B cell (primary cell): ENCODE results near the gene NR5A1. TPM values are rescaled to one million over a fixed set of nuclear protein-coding genes. Genes with fewer than 3 reads are reported as not detected.

Experiments
- ATAC-seq: fragments of 200-7000 bp; cut with Tn5 transposase; one replicate; pipeline ENCODE4 v1.10.0; 2021; ENCODE audit warnings: low read depth, mild to moderate bottlenecking, moderate number of reproducible peaks, moderate library complexity
- CTCF ChIA-PET: fragments of 350-600 bp; sonication (Branson Sonifier 250); formaldehyde crosslinking; loops from one replicate; lab custom pipeline; 2021; ENCODE audit warnings: antibody characterized with exemption, inconsistent platforms; lab: Charles Lee
- POLR2A ChIA-PET: fragments of 350-600 bp; sonication (Branson Sonifier 250); formaldehyde crosslinking; loops from one replicate; lab custom pipeline; 2021; ENCODE audit warnings: antibody characterized with exemption; lab: Charles Lee
- DNase-seq: peaks from one replicate; pipeline ENCODE4 v3.0.0; 2013
- H2AFZ ChIP-seq: 2 replicates; pipeline ENCODE4 v1.6.1; 2012; ENCODE audit warnings: mild to moderate bottlenecking, low read depth, low read length; ENCODE audit not compliant: insufficient read depth, poor library complexity, severe bottlenecking
- H3K27ac ChIP-seq, 2 donors: 1 replicate in 1 of 2; 2 replicates in 1 of 2; pipeline ENCODE4 v1.5.1; 2012 to 2013; ENCODE audit warnings: low read length in 2 of 2, mild to moderate bottlenecking in 2 of 2, moderate library complexity in 1 of 2
- H3K27me3 ChIP-seq, 4 experiments: fragments of 200-600 bp in 1 of 4; sonication (generic) in 1 of 4; replicated peaks in 1 of 4; 1 replicate in 2 of 4; 2 replicates in 2 of 4; pipeline versions ENCODE4 v1.6.1 to v1.7.0; 2013 to 2016; ENCODE audit warnings: low read length in 3 of 4, mild to moderate bottlenecking in 2 of 4, mixed read lengths in 1 of 4, moderate library complexity in 1 of 4; ENCODE audit not compliant: insufficient read depth in 4 of 4, control insufficient read depth in 3 of 4; ENCODE audit errors: control extremely low read depth in 1 of 4
- H3K36me3 ChIP-seq, 2 experiments: replicated peaks in 1 of 2; 1 replicate in 1 of 2; 2 replicates in 1 of 2; pipeline versions ENCODE4 v1.6.1 to v1.7.1; 2013; ENCODE audit warnings: low read length in 1 of 2; ENCODE audit not compliant: insufficient read depth in 2 of 2, control insufficient read depth in 1 of 2; ENCODE audit errors: control extremely low read depth in 1 of 2, extremely low read depth in 1 of 2
- H3K4me1 ChIP-seq, 2 donors: fragments of 200-600 bp in 1 of 2; sonication (generic) in 1 of 2; 1 replicate in 1 of 2; 2 replicates in 1 of 2; pipeline versions ENCODE4 v1.5.1 to v1.6.1; 2013 to 2017; ENCODE audit warnings: low read length in 2 of 2; ENCODE audit not compliant: control insufficient read depth in 2 of 2, insufficient read depth in 2 of 2
- H3K4me2 ChIP-seq: replicated peaks from 2 replicates; pipeline ENCODE3; 2012; ENCODE audit warnings: mild to moderate bottlenecking, low read depth, low read length; ENCODE audit not compliant: poor library complexity, severe bottlenecking
- H3K4me3 ChIP-seq, 5 experiments: fragments of 200-600 bp in 1 of 5; sonication (generic) in 1 of 5; 1 replicate in 3 of 5; 2 replicates in 2 of 5; pipeline versions ENCODE4 v1.5.1 to v1.7.0; 2011 to 2016; ENCODE audit warnings: low read length in 4 of 5, mild to moderate bottlenecking in 4 of 5, low read depth in 2 of 5, control low read depth in 1 of 5, moderate library complexity in 1 of 5; ENCODE audit not compliant: insufficient read depth in 1 of 5; ENCODE audit errors: control extremely low read depth in 1 of 5, extremely low read depth in 1 of 5
- H3K79me2 ChIP-seq: fragments of 200-600 bp; sonication (generic); one replicate; pipeline ENCODE4 v1.6.0; 2016; ENCODE audit warnings: low read length; ENCODE audit not compliant: control insufficient read depth, insufficient read depth
- H3K9ac ChIP-seq: fragments of 200-600 bp; sonication (generic); 2 replicates; pipeline ENCODE4 v1.6.1; 2017; ENCODE audit warnings: mild to moderate bottlenecking, low read length, moderate library complexity
- H3K9me3 ChIP-seq, 3 donors: one replicate each; pipeline versions ENCODE4 v1.6.1 to v1.7.1; 2013; ENCODE audit warnings: low read length in 2 of 3; ENCODE audit not compliant: control insufficient read depth in 2 of 3, insufficient read depth in 1 of 3; ENCODE audit errors: control extremely low read depth in 1 of 3
- H4K20me1 ChIP-seq: 2 replicates; pipeline ENCODE4 v1.6.0; 2012; ENCODE audit warnings: mild to moderate bottlenecking, low read length; ENCODE audit not compliant: insufficient read depth, control insufficient read depth, poor library complexity, severe bottlenecking
- H3K27ac Mint-ChIP-seq: one replicate; pipeline ENCODE4 v1.8.0; 2021; ENCODE audit warnings: mixed read lengths
- H3K27me3 Mint-ChIP-seq: one replicate; pipeline ENCODE4 v1.8.0; 2021; ENCODE audit warnings: mixed read lengths
- H3K4me1 Mint-ChIP-seq: one replicate; pipeline ENCODE4 v1.8.0; 2021; ENCODE audit warnings: mixed read lengths
- H3K4me3 Mint-ChIP-seq: one replicate; pipeline ENCODE4 v1.8.0; 2021; ENCODE audit warnings: mixed read lengths
- H3K9me3 Mint-ChIP-seq: one replicate; pipeline ENCODE4 v1.8.0; 2022; ENCODE audit warnings: mixed read lengths; ENCODE audit not compliant: insufficient read depth
- EZH2 ChIP-seq: IDR thresholded peaks from 2 replicates; pipeline ENCODE4 v1.6.1; 2012; ENCODE audit warnings: borderline replicate concordance, low read depth, mild to moderate bottlenecking, moderate library complexity, low read length; ENCODE audit not compliant: insufficient read depth, poor library complexity, severe bottlenecking
- whole genome bisulfite sequencing: methylation state at CpG from one replicate; pipeline ENCODE4 v1.1.5; 2013; ENCODE audit warnings: missing lambda C conversion rate; ENCODE audit not compliant: insufficient coverage; 5-methylcytosine and 5-hydroxymethylcytosine counted together
- intact Hi-C: fragments of 100-400 bp; cut with micrococcal nuclease; formaldehyde crosslinking; loops from one replicate; pipeline ENCODE4 v1.10.0; 2022
- polyA plus RNA-seq: library from polyadenylated mRNA; depleted of rRNA; stranded (reverse); fragments of >200 nt; gene quantifications from 2 replicates; pipeline ENCODE4 v1.2.3, GENCODE V29; 2012
- total RNA-seq, 2 donors: library from RNA; stranded (reverse); fragments of 120-200 nt in 1 of 2; gene quantifications; 1 replicate in 1 of 2; 2 replicates in 1 of 2; pipeline versions ENCODE4 v1.2.3 to v1.2.4, GENCODE V29; 2013 to 2022
- TF ChIP-seq, protein P1 (sequence below): fragments of 200-600 bp; IDR thresholded peaks from one replicate; pipeline ENCODE4 v1.8.0; 2022; ENCODE audit warnings: antibody characterized with exemption, mild to moderate bottlenecking

The NR5A1 gene
- total and polyA plus RNA-seq, 2 donors (not counting 1 experiment from before 2014, with no cell fraction given) = not detected

DNA sequence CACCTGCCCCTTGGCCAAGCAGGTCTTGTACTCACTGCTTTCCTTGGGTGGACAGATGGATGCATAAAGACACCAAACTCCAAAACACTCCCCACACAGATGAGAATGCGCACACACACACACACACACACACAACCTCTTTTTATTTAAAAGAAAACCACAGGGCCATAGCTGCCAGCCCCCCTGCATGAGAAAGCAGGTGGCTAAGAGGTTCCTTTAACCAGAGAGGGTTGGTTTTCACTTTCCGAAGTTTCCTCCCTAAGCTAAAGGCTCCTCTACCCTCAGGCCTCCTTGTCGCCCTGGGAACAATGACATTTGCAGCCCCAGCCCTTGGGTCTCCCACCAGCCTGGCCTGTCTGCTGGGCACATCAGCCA lies 11.1 kb downstream of the NR5A1 start:
- Histone ChIP-seq H3K4me2 (peak overlapping the region; percentile 26), H3K4me1 (peaks cover 0 to 6% of the 10 kb centered on the region in 2 donors), H3K27me3 (peaks cover 0 to 3% (median 0%) of the 10 kb centered on the region in 4 experiments), H2AFZ (peak overlapping the region; percentile 58), H3K36me3 (no peaks in the 10 kb centered on the region), H3K4me3 (no peak overlapping the region), H3K27ac (no peak overlapping the region), H3K9me3 (no peaks in the 10 kb centered on the region), H4K20me1 (no peaks in the 10 kb centered on the region), H3K79me2 (no peaks in the 10 kb centered on the region), H3K9ac (no peak overlapping the region)
- ChIA-PET CTCF (no interaction called here), POLR2A (no interaction called here)
- no peak for ATAC-seq
- no peak for DNase-seq
- no peak overlapping the region for H3K4me3 Mint-ChIP-seq
- WGBS = 23% methylated on average over 2 of the region's 3 CpGs
- H3K27me3 Mint-ChIP-seq = peaks cover 14% of the 10 kb centered on the region
- no peak overlapping the region for H3K27ac Mint-ChIP-seq
- peaks cover 8% of the 10 kb centered on the region for H3K4me1 Mint-ChIP-seq
- TF ChIP-seq, protein P1, sequence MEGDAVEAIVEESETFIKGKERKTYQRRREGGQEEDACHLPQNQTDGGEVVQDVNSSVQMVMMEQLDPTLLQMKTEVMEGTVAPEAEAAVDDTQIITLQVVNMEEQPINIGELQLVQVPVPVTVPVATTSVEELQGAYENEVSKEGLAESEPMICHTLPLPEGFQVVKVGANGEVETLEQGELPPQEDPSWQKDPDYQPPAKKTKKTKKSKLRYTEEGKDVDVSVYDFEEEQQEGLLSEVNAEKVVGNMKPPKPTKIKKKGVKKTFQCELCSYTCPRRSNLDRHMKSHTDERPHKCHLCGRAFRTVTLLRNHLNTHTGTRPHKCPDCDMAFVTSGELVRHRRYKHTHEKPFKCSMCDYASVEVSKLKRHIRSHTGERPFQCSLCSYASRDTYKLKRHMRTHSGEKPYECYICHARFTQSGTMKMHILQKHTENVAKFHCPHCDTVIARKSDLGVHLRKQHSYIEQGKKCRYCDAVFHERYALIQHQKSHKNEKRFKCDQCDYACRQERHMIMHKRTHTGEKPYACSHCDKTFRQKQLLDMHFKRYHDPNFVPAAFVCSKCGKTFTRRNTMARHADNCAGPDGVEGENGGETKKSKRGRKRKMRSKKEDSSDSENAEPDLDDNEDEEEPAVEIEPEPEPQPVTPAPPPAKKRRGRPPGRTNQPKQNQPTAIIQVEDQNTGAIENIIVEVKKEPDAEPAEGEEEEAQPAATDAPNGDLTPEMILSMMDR = no peak
- TF ChIP-seq EZH2 = no peak
- no peaks in the 10 kb centered on the region for H3K9me3 Mint-ChIP-seq
- intact Hi-C loops = no loop called here

DNA sequence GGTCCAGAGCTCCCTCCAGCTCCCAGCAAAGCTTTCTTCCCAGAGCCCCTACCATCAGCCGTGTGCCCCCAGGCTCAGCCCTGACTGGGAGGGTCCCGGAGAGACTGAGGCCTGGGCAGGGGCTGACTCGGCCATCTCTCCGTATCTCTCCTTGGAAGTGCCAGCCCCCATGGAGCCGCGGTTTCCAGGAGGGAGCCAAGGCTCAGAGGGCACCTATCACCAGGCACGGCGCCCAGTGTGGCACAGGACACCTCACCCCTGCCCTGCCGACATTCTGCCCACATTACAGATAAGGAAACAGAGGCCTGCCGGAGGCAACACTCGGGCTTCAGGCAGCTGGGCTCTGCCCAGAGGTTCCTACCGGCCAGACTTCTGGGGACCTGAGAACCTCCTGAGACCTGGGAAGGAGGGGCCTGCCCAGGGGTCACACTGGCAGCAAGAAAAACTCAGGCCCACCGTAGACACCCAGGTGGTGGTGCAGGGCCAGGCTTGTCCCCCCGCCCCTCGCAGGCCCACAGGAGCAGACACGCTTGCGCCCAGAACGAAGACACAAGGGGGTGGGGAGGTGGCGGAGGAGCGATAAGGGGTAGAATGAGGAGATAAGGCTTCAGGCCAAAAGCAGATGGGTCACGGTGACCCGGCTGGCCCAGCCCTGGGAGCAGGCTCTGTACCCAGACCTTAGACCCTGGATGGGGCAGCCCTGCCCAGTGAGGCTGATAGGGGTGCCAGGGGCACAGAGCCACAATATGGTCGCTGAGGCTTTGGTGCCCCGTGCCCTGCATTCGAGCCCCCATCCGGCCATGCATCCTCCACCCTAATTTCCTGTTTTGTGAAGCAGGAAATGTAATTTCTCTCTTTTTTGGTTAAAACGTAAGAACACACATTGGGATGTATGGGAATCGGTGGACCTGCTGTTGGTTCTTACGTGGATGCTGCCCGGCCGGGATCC lies 11.8 kb downstream of the NR5A1 start:
- Histone ChIP-seq H3K9ac (no peak overlapping the region), H3K27ac (no peak overlapping the region), H4K20me1 (no peaks in the 10 kb centered on the region), H3K4me1 (peaks cover 0 to 6% of the 10 kb centered on the region in 2 donors), H3K9me3 (no peaks in the 10 kb centered on the region), H3K4me2 (peak overlapping the region; percentile 26), H3K79me2 (no peaks in the 10 kb centered on the region), H3K27me3 (no peaks in the 10 kb centered on the region), H2AFZ (peak overlapping the region; percentile 58), H3K36me3 (no peaks in the 10 kb centered on the region), H3K4me3 (no peak overlapping the region)
- Mint-ChIP-seq H3K27me3 (peaks cover 10% of the 10 kb centered on the region), H3K4me3 (no peak overlapping the region), H3K9me3 (no peaks in the 10 kb centered on the region), H3K27ac (no peak overlapping the region), H3K4me1 (peaks cover 8% of the 10 kb centered on the region)
- ChIA-PET POLR2A (no interaction called here), CTCF (no interaction called here)
- 86% methylated on average over 23 of the region's 31 CpGs for WGBS
- intact Hi-C loops = no loop called here
- no peak for TF ChIP-seq EZH2
- TF ChIP-seq, protein P1 = no peak
- DNase-seq = no peak
- no peak for ATAC-seq
